H1 (cell line): Measurements from ENCODE around the gene SURF2. TPM values are rescaled to one million over a fixed set of nuclear protein-coding genes. Genes with fewer than 3 reads are reported as not detected.

Experiments used
- CTCF ChIA-PET: fragments of 300-600 bp; sonication (Branson Sonifier 250); formaldehyde crosslinking; loops from one replicate; lab custom pipeline; 2021; ENCODE audit not compliant: partially characterized antibody; lab: Charles Lee
- POLR2A ChIA-PET: fragments of 300-600 bp; sonication (Branson Sonifier 250); formaldehyde crosslinking; loops from one replicate; lab custom pipeline; 2021; ENCODE audit warnings: inconsistent platforms; ENCODE audit not compliant: partially characterized antibody; lab: Charles Lee
- DNase-seq, 2 experiments: peaks; one replicate each; pipeline versions ENCODE4 v3.0.0 to v3.0.0-alpha.2; 2010 to 2022; ENCODE audit warnings: low spot score in 2 of 2, low read depth in 1 of 2, mixed read lengths in 1 of 2
- FAIRE-seq: peaks from 2 replicates; lab custom pipeline; 2011; peaks lifted over from hg19 to GRCh38; lab: Jason Lieb, UNC
- H2AFZ ChIP-seq: 2 replicates; pipeline ENCODE4 v1.8.1; 2012; ENCODE audit warnings: low read length, inconsistent platforms
- H2AK5ac ChIP-seq: 2 replicates; pipeline ENCODE4 v1.6.1; 2013; ENCODE audit warnings: low read depth, low read length
- H2BK120ac ChIP-seq: replicated peaks from 2 replicates; pipeline ENCODE3; 2013; ENCODE audit warnings: low read depth, low read length, inconsistent platforms
- H2BK12ac ChIP-seq: 2 replicates; pipeline ENCODE4 v1.6.1; 2013; ENCODE audit warnings: low read depth, low read length
- H2BK15ac ChIP-seq: 2 replicates; pipeline ENCODE4 v1.6.1; 2013; ENCODE audit warnings: low read length
- H2BK20ac ChIP-seq: 2 replicates; pipeline ENCODE4 v1.6.1; 2013; ENCODE audit warnings: low read length
- H2BK5ac ChIP-seq: 2 replicates; pipeline ENCODE4 v1.6.1; 2013; ENCODE audit warnings: low read depth, low read length
- H3K14ac ChIP-seq: 2 replicates; pipeline ENCODE4 v1.6.1; 2013; ENCODE audit warnings: inconsistent platforms; ENCODE audit not compliant: insufficient read length
- H3K18ac ChIP-seq: 2 replicates; pipeline ENCODE4 v1.6.1; 2013; ENCODE audit warnings: low read length; ENCODE audit errors: extremely low read depth
- H3K23ac ChIP-seq: 2 replicates; pipeline ENCODE4 v1.6.1; 2013; ENCODE audit warnings: inconsistent platforms; ENCODE audit not compliant: insufficient read length
- H3K23me2 ChIP-seq: 2 replicates; pipeline ENCODE4 v1.6.1; 2013; ENCODE audit warnings: low read depth, low read length
- H3K27ac ChIP-seq: 2 replicates; pipeline ENCODE4 v1.6.1; 2011; ENCODE audit warnings: low read depth, low read length, inconsistent platforms
- H3K27me3 ChIP-seq, 4 experiments: replicated peaks in 1 of 4; 1 replicate in 1 of 4; 2 replicates in 3 of 4; pipeline versions ENCODE4 v1.6.1 to v1.8.1; 2011 to 2013; ENCODE audit warnings: low read length in 3 of 4, mild to moderate bottlenecking in 3 of 4, inconsistent platforms in 2 of 4, mixed read lengths in 2 of 4, moderate library complexity in 1 of 4; ENCODE audit not compliant: control insufficient read depth in 3 of 4, insufficient read depth in 3 of 4; ENCODE audit errors: extremely low read depth in 1 of 4
- H3K36me3 ChIP-seq, 4 experiments: 2 replicates each; pipeline versions ENCODE4 v1.6.1 to v1.8.1; 2011 to 2013; ENCODE audit warnings: mild to moderate bottlenecking in 4 of 4, low read length in 3 of 4, moderate library complexity in 2 of 4, control low read depth in 1 of 4, inconsistent platforms in 1 of 4; ENCODE audit not compliant: insufficient read depth in 4 of 4, control insufficient read depth in 2 of 4
- H3K4ac ChIP-seq: replicated peaks from 2 replicates; pipeline ENCODE3; 2013; ENCODE audit warnings: low read length, low read depth, mixed read lengths, inconsistent platforms; ENCODE audit not compliant: insufficient read length
- H3K4me1 ChIP-seq, 4 experiments: replicated peaks in 1 of 4; 1 replicate in 1 of 4; 2 replicates in 3 of 4; pipeline versions ENCODE4 v1.6.1 to v1.8.1; 2011 to 2013; ENCODE audit warnings: low read length in 3 of 4, inconsistent platforms in 2 of 4, mixed read lengths in 1 of 4; ENCODE audit not compliant: insufficient read depth in 4 of 4, control insufficient read depth in 3 of 4
- H3K4me2 ChIP-seq, 2 experiments: 2 replicates each; pipeline versions ENCODE4 v1.6.1 to v1.8.1; 2011 to 2013; ENCODE audit warnings: low read depth in 2 of 2, low read length in 2 of 2, control low read depth in 1 of 2, inconsistent platforms in 1 of 2, mild to moderate bottlenecking in 1 of 2; ENCODE audit not compliant: insufficient read depth in 1 of 2
- H3K4me3 ChIP-seq, 4 experiments: fragments of 200-600, 300-600 bp in 1 of 4; sonication (generic), shearing (Covaris generic), sonication (Bioruptor Twin) in 1 of 4; 2 replicates each; pipeline versions ENCODE4 v1.5.1 to v1.8.1; 2011 to 2016; ENCODE audit warnings: low read length in 4 of 4, low read depth in 3 of 4, control low read depth in 2 of 4, inconsistent platforms in 2 of 4, mild to moderate bottlenecking in 2 of 4, mixed read lengths in 1 of 4, moderate library complexity in 1 of 4; ENCODE audit not compliant: insufficient read depth in 2 of 4; ENCODE audit errors: extremely low read depth in 1 of 4
- H3K56ac ChIP-seq: replicated peaks from 2 replicates; pipeline ENCODE3; 2013; ENCODE audit warnings: low read depth, mild to moderate bottlenecking, mixed read lengths, low read length, inconsistent platforms; ENCODE audit not compliant: insufficient read length
- H3K79me1 ChIP-seq: 2 replicates; pipeline ENCODE4 v1.6.1; 2013; ENCODE audit warnings: low read depth, low read length, control low read depth
- H3K79me2 ChIP-seq, 2 experiments: 2 replicates each; pipeline versions ENCODE4 v1.6.1 to v1.8.1; 2012 to 2013; ENCODE audit warnings: low read length in 2 of 2, mild to moderate bottlenecking in 2 of 2, inconsistent platforms in 1 of 2; ENCODE audit not compliant: insufficient read depth in 2 of 2, control insufficient read depth in 1 of 2
- H3K9ac ChIP-seq, 4 experiments: replicated peaks in 1 of 4; 1 replicate in 1 of 4; 2 replicates in 3 of 4; pipeline versions ENCODE4 v1.6.1 to v1.8.1; 2011 to 2013; ENCODE audit warnings: low read depth in 3 of 4, low read length in 3 of 4, control low read depth in 2 of 4, mild to moderate bottlenecking in 2 of 4, moderate library complexity in 2 of 4, inconsistent platforms in 1 of 4; ENCODE audit errors: extremely low read depth in 1 of 4
- H3K9me3 ChIP-seq, 2 experiments: 2 replicates each; pipeline versions ENCODE4 v1.6.1 to v1.8.1; 2012 to 2013; ENCODE audit warnings: mild to moderate bottlenecking in 2 of 2, moderate library complexity in 2 of 2, control low read depth in 1 of 2, inconsistent platforms in 1 of 2, low read depth in 1 of 2, low read length in 1 of 2, mixed read lengths in 1 of 2; ENCODE audit not compliant: insufficient read depth in 2 of 2
- H4K20me1 ChIP-seq, 2 experiments: replicated peaks in 1 of 2; 2 replicates each; pipeline versions ENCODE3 to v1.8.1; 2011 to 2013; ENCODE audit warnings: inconsistent platforms in 2 of 2, low read length in 2 of 2, mild to moderate bottlenecking in 1 of 2; ENCODE audit not compliant: insufficient read depth in 2 of 2, control insufficient read depth in 1 of 2
- H4K5ac ChIP-seq: 2 replicates; pipeline ENCODE4 v1.6.1; 2013; ENCODE audit warnings: low read length, low read depth, mixed read lengths, inconsistent platforms; ENCODE audit not compliant: insufficient read length
- H4K8ac ChIP-seq: 2 replicates; pipeline ENCODE4 v1.8.0; 2013; ENCODE audit warnings: mild to moderate bottlenecking, moderate library complexity, low read length, inconsistent platforms; ENCODE audit not compliant: insufficient read depth; ENCODE audit errors: extremely low read depth
- H4K91ac ChIP-seq: replicated peaks from 2 replicates; pipeline ENCODE3; 2013; ENCODE audit warnings: low read length, mixed read lengths, inconsistent platforms; ENCODE audit not compliant: insufficient read length
- BRCA1 ChIP-seq: IDR thresholded peaks from 2 replicates; pipeline ENCODE4 v1.6.1; 2012; ENCODE audit warnings: low read depth, low read length, improper control_type of control experiment
- FOSL1 ChIP-seq: IDR thresholded peaks from 2 replicates; pipeline ENCODE4 v1.6.1; 2011; ENCODE audit warnings: mild to moderate bottlenecking, low read depth, low read length, moderate library complexity; ENCODE audit not compliant: insufficient read depth
- JUND ChIP-seq: IDR thresholded peaks from 2 replicates; pipeline ENCODE4 v1.6.1; 2011; ENCODE audit warnings: mild to moderate bottlenecking, improper control_type of control experiment, low read length
- KDM4A ChIP-seq: IDR thresholded peaks from one replicate; pipeline ENCODE4 v1.7.1; 2012; ENCODE audit warnings: low read depth, mild to moderate bottlenecking, moderate library complexity, low read length, inconsistent platforms; ENCODE audit not compliant: severe bottlenecking
- MAFK ChIP-seq: IDR thresholded peaks from 2 replicates; pipeline ENCODE4 v1.6.1; 2012; ENCODE audit warnings: low read depth, mild to moderate bottlenecking, improper control_type of control experiment, low read length
- NRF1 ChIP-seq: IDR thresholded peaks from 2 replicates; pipeline ENCODE4 v1.6.1; 2011; ENCODE audit warnings: mild to moderate bottlenecking, low read depth, low read length, improper control_type of control experiment
- SUZ12 ChIP-seq: fragments of 200-600 bp; sonication (generic); IDR thresholded peaks from 2 replicates; pipeline ENCODE4 v1.6.1; 2012; ENCODE audit warnings: mild to moderate bottlenecking, inconsistent platforms, low read length, moderate library complexity, mixed read lengths
- TEAD4 ChIP-seq: IDR thresholded peaks from 2 replicates; pipeline ENCODE4 v1.6.1; 2012; ENCODE audit warnings: low read depth, low read length, inconsistent platforms, mixed read lengths
- WGBS, 2 experiments: shearing (Covaris generic) in 1 of 2; methylation state at CpG; one replicate each; pipeline versions ENCODE4 v1.1.6 to v1.1.7; 2013 to 2015; ENCODE audit warnings: low lambda C conversion rate in 2 of 2, mixed read lengths in 2 of 2, inconsistent platforms in 1 of 2, low coverage in 1 of 2, missing lambda C conversion rate in 1 of 2; ENCODE audit not compliant: insufficient replicate concordance in 2 of 2, insufficient coverage in 1 of 2, insufficient read length in 1 of 2; ENCODE audit errors: extremely low coverage in 1 of 2, missing lambda C conversion rate in 1 of 2; 5-methylcytosine and 5-hydroxymethylcytosine counted together
- polyA plus RNA-seq, 7 experiments: library from polyadenylated mRNA; depleted of rRNA in 3 of 7; stranded (reverse) in 5 of 7; unstranded in 2 of 7; fragments of >200 nt in 5 of 7; fragments of 200-250 nt in 2 of 7; gene quantifications; 1 replicate in 5 of 7; 2 replicates in 1 of 7; 4 replicates in 1 of 7; pipeline versions ENCODE4 v1.2.1 to v1.2.3, GENCODE V29; 2011 to 2013; ENCODE audit warnings: missing spikeins in 2 of 7, mixed read lengths in 2 of 7
- total RNA-seq: library from RNA; stranded (reverse); fragmentation: NEBNext Ultra II Directional; extraction: Animal tissue kit (Norgen Biotek cat#: 25700); gene quantifications from 2 replicates; pipeline ENCODE4 v1.2.1, GENCODE V29; 2021
- TF ChIP-seq, protein P1 (sequence below): IDR thresholded peaks from 2 replicates; pipeline ENCODE4 v1.6.1; 2012; ENCODE audit warnings: inconsistent platforms
- TF ChIP-seq, protein P2 (sequence below), 3 experiments: IDR thresholded peaks; 1 replicate in 2 of 3; 2 replicates in 1 of 3; pipeline versions ENCODE4 v1.5.1 to v1.6.1; 2011; ENCODE audit warnings: low read length in 3 of 3, mild to moderate bottlenecking in 3 of 3, inconsistent platforms in 2 of 3, low read depth in 1 of 3, moderate library complexity in 1 of 3; ENCODE audit not compliant: insufficient read depth in 1 of 3; ENCODE audit errors: control extremely low read depth in 1 of 3

Gene SURF2
- total and polyA plus RNA-seq, 2 of the 8 experiments (the other 6 are each of a cell fraction or from before 2014, with no cell fraction given) = 36.6 to 37.7 TPM

DNA sequence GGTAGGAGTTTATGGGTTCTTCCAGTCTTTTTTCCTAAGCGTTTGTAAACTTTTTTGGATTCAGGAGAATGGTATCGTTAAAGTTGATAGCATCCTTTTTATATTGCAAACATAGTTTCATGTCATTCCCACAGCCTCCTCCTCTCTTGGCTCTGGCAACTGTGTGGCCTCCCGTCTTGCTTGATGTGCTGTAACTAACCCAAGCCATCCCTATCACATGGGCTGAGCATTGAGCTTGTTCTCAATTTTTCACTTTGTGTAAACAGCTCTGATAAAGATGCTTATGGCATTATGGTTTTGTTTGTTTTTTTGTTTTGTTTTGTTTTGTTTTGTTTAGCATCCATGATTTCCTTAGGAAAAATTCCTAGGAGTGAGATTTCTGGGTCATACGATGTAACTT is 24.4 kb downstream of the SURF2 start:
- no peak overlapping the region for H3K4me2 ChIP-seq
- H2BK12ac ChIP-seq = no peak overlapping the region
- POLR2A ChIA-PET = interaction anchor here (0.6 to 19.9 kb wide), 4 partner anchors 14 to 44 kb away, joined by 3 to 461 read pairs (median 4); partner anchors contain the start of genes MED22, RPL7A, SURF1 and SURF2
- peaks cover 0 to 15% of the 10 kb centered on the region in 2 experiments for H4K20me1 ChIP-seq
- no peak overlapping the region for H3K4ac ChIP-seq
- H4K5ac ChIP-seq = no peak overlapping the region
- H3K79me1 ChIP-seq = no peaks in the 10 kb centered on the region
- H3K56ac ChIP-seq = no peak overlapping the region
- H3K4me3 ChIP-seq = no peak overlapping the region
- no peak overlapping the region for H3K9ac ChIP-seq
- H3K79me2 ChIP-seq = no peaks in the 10 kb centered on the region
- peaks cover 19% of the 10 kb centered on the region; the same call in 1 of the 2 replicates for H3K23me2 ChIP-seq
- no peak overlapping the region for H3K18ac ChIP-seq
- WGBS, 2 experiments = 89% methylated on average over 4 of the region's 4 CpGs; no CpG with 5 or more reads in 1 of the 2 experiments
- no peak overlapping the region for H2BK15ac ChIP-seq
- no peak overlapping the region for H2BK120ac ChIP-seq
- H2BK20ac ChIP-seq = no peak overlapping the region
- peaks cover 0 to 5% (median 0%) of the 10 kb centered on the region in 4 experiments; a peak in 1 of 7 replicates for H3K4me1 ChIP-seq
- DNase-seq = no peak
- no peak overlapping the region for H2AFZ ChIP-seq
- CTCF ChIA-PET = interaction anchor here (1.0 to 5.4 kb wide), 4 partner anchors 15 to 106 kb away, joined by 3 to 33 read pairs (median 10); no protein-coding TSS in a partner anchor
- H4K91ac ChIP-seq = no peak overlapping the region
- H2BK5ac ChIP-seq = no peak overlapping the region
- no peak overlapping the region for H3K23ac ChIP-seq
- H3K9me3 ChIP-seq = peaks cover 0 to 15% of the 10 kb centered on the region in 2 experiments; a peak in 3 of 4 replicates
- FAIRE-seq = no peak
- H3K27ac ChIP-seq = no peak overlapping the region
- H3K36me3 ChIP-seq = no peaks in the 10 kb centered on the region; a peak in 1 of 8 replicates
- H2AK5ac ChIP-seq = no peak overlapping the region
- peaks cover 0 to 11% (median 7%) of the 10 kb centered on the region in 4 experiments; a peak in 5 of 7 replicates for H3K27me3 ChIP-seq
- no peak overlapping the region for H3K14ac ChIP-seq
- no peak overlapping the region for H4K8ac ChIP-seq
- TF ChIP-seq TEAD4 = no peak
- no peak for TF ChIP-seq KDM4A
- no peak for TF ChIP-seq JUND
- TF ChIP-seq FOSL1 = no peak
- no peak for TF ChIP-seq BRCA1
- TF ChIP-seq, protein P1, sequence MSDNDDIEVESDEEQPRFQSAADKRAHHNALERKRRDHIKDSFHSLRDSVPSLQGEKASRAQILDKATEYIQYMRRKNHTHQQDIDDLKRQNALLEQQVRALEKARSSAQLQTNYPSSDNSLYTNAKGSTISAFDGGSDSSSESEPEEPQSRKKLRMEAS = no peak
- TF ChIP-seq SUZ12 = no peak
- no peak for TF ChIP-seq MAFK
- TF ChIP-seq NRF1 = no peak
- TF ChIP-seq, protein P2, sequence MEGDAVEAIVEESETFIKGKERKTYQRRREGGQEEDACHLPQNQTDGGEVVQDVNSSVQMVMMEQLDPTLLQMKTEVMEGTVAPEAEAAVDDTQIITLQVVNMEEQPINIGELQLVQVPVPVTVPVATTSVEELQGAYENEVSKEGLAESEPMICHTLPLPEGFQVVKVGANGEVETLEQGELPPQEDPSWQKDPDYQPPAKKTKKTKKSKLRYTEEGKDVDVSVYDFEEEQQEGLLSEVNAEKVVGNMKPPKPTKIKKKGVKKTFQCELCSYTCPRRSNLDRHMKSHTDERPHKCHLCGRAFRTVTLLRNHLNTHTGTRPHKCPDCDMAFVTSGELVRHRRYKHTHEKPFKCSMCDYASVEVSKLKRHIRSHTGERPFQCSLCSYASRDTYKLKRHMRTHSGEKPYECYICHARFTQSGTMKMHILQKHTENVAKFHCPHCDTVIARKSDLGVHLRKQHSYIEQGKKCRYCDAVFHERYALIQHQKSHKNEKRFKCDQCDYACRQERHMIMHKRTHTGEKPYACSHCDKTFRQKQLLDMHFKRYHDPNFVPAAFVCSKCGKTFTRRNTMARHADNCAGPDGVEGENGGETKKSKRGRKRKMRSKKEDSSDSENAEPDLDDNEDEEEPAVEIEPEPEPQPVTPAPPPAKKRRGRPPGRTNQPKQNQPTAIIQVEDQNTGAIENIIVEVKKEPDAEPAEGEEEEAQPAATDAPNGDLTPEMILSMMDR (IDR thresholded peaks at IDR 0.05; ENCODE audit: control extremely low read depth in 1 of 3, insufficient read depth in 1 of 3, low read depth in 1 of 3, low read length in 3 of 3) = no peak
